Measurements from ENCODE around the gene CHCHD3.

DNA sequence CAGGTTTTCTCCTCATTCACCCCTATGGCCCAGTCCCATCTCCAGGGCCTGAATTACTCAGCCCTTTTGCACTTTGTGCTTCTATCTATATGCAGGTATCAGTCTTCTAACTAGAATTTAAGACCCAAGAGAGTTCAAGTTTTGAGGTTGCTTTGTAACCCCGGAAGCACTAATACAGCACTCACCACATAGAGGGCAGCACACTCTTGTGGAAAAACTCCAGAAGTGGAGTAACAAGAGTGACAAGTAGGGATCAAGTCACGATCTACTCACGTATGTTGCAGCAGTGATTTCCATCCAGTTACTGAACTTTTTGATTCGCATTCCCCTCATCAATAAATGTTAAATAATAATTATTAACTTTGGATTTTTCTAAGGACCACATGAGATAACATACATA lies 151.0 kb downstream of the CHCHD3 start:
- TF ChIP-seq, protein P1, sequence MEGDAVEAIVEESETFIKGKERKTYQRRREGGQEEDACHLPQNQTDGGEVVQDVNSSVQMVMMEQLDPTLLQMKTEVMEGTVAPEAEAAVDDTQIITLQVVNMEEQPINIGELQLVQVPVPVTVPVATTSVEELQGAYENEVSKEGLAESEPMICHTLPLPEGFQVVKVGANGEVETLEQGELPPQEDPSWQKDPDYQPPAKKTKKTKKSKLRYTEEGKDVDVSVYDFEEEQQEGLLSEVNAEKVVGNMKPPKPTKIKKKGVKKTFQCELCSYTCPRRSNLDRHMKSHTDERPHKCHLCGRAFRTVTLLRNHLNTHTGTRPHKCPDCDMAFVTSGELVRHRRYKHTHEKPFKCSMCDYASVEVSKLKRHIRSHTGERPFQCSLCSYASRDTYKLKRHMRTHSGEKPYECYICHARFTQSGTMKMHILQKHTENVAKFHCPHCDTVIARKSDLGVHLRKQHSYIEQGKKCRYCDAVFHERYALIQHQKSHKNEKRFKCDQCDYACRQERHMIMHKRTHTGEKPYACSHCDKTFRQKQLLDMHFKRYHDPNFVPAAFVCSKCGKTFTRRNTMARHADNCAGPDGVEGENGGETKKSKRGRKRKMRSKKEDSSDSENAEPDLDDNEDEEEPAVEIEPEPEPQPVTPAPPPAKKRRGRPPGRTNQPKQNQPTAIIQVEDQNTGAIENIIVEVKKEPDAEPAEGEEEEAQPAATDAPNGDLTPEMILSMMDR (IDR thresholded peaks at IDR 0.05; ENCODE audit: low read depth, low read length), result peak; percentile 49
- TF ChIP-seq EZH2phosphoT487 (IDR thresholded peaks at IDR 0.05; ENCODE audit: low read depth), result no peak
